ENCODE measurements around the gene ARHGAP29.

DNA sequence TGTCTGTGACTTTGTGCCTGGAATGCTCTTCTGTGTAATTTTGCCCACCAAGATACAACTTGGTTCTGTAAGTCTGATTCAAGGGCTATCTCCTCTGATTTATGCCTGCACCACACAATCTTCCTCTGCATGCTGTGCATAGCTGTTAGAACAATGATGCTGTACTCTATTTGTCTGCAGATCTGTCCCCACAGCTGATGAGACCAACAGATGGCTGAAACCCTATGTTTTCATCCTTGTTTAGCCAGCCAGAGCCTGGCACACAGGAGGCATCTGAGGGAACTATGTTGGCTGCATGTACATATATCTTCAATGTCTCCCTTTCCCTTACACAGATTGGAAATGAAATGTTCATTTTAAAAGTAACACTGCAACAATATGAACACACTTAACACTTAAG, 58.5 kb downstream of the ARHGAP29 start:
- TF ChIP-seq, protein P1, sequence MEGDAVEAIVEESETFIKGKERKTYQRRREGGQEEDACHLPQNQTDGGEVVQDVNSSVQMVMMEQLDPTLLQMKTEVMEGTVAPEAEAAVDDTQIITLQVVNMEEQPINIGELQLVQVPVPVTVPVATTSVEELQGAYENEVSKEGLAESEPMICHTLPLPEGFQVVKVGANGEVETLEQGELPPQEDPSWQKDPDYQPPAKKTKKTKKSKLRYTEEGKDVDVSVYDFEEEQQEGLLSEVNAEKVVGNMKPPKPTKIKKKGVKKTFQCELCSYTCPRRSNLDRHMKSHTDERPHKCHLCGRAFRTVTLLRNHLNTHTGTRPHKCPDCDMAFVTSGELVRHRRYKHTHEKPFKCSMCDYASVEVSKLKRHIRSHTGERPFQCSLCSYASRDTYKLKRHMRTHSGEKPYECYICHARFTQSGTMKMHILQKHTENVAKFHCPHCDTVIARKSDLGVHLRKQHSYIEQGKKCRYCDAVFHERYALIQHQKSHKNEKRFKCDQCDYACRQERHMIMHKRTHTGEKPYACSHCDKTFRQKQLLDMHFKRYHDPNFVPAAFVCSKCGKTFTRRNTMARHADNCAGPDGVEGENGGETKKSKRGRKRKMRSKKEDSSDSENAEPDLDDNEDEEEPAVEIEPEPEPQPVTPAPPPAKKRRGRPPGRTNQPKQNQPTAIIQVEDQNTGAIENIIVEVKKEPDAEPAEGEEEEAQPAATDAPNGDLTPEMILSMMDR (conservative IDR thresholded peaks at IDR 0.05; ENCODE audit: low read depth in 2 of 2), result no peak
- TF ChIP-seq POLR2AphosphoS5 (IDR thresholded peaks at IDR 0.05; ENCODE audit: low read depth) (no peak), EZH2 (IDR thresholded peaks at IDR 0.05; ENCODE audit: low read depth, unreplicated experiment) (no peak), EZH2phosphoT487 (IDR thresholded peaks at IDR 0.05; ENCODE audit: unreplicated experiment) (no peak), STAT1 (IDR thresholded peaks at IDR 0.05; ENCODE audit: unreplicated experiment) (no peak), NANOG (IDR thresholded peaks at IDR 0.05; ENCODE audit: borderline replicate concordance) (no peak)
- TF ChIP-seq, protein P2, sequence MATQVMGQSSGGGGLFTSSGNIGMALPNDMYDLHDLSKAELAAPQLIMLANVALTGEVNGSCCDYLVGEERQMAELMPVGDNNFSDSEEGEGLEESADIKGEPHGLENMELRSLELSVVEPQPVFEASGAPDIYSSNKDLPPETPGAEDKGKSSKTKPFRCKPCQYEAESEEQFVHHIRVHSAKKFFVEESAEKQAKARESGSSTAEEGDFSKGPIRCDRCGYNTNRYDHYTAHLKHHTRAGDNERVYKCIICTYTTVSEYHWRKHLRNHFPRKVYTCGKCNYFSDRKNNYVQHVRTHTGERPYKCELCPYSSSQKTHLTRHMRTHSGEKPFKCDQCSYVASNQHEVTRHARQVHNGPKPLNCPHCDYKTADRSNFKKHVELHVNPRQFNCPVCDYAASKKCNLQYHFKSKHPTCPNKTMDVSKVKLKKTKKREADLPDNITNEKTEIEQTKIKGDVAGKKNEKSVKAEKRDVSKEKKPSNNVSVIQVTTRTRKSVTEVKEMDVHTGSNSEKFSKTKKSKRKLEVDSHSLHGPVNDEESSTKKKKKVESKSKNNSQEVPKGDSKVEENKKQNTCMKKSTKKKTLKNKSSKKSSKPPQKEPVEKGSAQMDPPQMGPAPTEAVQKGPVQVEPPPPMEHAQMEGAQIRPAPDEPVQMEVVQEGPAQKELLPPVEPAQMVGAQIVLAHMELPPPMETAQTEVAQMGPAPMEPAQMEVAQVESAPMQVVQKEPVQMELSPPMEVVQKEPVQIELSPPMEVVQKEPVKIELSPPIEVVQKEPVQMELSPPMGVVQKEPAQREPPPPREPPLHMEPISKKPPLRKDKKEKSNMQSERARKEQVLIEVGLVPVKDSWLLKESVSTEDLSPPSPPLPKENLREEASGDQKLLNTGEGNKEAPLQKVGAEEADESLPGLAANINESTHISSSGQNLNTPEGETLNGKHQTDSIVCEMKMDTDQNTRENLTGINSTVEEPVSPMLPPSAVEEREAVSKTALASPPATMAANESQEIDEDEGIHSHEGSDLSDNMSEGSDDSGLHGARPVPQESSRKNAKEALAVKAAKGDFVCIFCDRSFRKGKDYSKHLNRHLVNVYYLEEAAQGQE (IDR thresholded peaks at IDR 0.05; ENCODE audit: unreplicated experiment), result no peak

Measured in GM23338 (cell line).